Lower leg skin (tissue), 4 donors: ENCODE results near the gene CAPN15. TPM values are rescaled to one million over a fixed set of nuclear protein-coding genes. Genes with fewer than 3 reads are reported as not detected.

Experiments
- DNase-seq, 2 donors: peaks; one replicate each; pipeline ENCODE4 v3.0.0-alpha.2; 2019; ENCODE audit warnings: low spot score in 2 of 2
- H3K4me3 ChIP-seq: fragments of 200-600 bp; sonication (generic); 2 replicates; pipeline ENCODE4 v1.5.1; 2017; ENCODE audit warnings: mild to moderate bottlenecking, low read depth; ENCODE audit not compliant: poor library complexity, severe bottlenecking
- POLR2A ChIP-seq, 2 donors: fragments of 450-650 bp; IDR thresholded peaks; one replicate each; pipeline ENCODE4 v1.6.1; 2016 to 2017; ENCODE audit warnings: antibody characterized with exemption in 2 of 2, mild to moderate bottlenecking in 1 of 2, moderate library complexity in 1 of 2
- WGBS, 2 donors: methylation state at CpG; one replicate each; pipeline ENCODE4 v1.1.5; 2018; 5-methylcytosine and 5-hydroxymethylcytosine counted together
- intact Hi-C: fragments of 100-400 bp; cut with DNase I; formaldehyde crosslinking; loops from one replicate; pipeline ENCODE4 v1.15.0; 2023; ENCODE audit warnings: low total_unique reads
- total RNA-seq, 4 donors: library from RNA; depleted of rRNA; stranded (reverse); fragments of >200 nt; gene quantifications; one replicate each; pipeline ENCODE4 v1.1.0, GENCODE V29; 2016
- TF ChIP-seq, protein P1 (sequence below), 3 donors: fragments of 450-650 bp; IDR thresholded peaks; one replicate each; pipeline ENCODE4 v1.5.1; 2016; ENCODE audit warnings: antibody characterized with exemption in 3 of 3, mild to moderate bottlenecking in 3 of 3, moderate library complexity in 2 of 3

CAPN15 gene
- total RNA-seq, 4 donors from 2014 or later = 80.8 to 95.5 (median 84.6) TPM

DNA sequence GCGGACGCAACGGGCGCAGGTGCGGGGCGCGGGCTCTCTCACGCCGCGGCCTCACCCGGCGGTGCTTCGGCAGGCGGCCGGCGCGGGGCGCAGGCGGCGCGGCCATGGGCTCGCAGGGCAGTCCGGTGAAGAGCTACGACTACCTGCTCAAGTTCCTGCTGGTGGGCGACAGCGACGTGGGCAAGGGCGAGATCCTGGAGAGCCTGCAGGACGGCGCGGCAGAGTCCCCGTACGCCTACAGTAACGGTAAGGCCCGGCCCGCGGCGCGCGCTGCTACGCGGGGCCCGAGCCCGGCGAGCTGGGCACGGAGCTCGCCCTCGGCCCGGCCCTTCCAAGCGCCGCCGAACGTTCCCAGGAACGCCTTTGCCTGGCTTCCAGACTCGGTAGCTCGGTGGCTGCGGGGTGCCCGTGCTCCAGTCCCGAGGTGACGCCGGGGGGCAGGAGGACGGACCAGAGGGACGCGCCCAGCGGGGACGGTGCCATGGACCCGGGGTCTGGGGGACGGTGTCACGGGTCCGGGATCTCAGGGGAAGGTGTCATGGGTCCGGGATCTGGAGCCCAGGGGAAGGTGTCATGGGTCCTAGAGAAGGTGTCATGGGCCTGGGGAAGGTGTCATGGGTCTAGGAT, 62.8 kb downstream of the CAPN15 start:
- peak in 1 of 2 donors; percentile 92 for DNase-seq
- TF ChIP-seq POLR2A (IDR thresholded peaks at IDR 0.05) = no peak
- intact Hi-C loops = no loop called here
- 0 to 1% methylated on average over 7 to 66 of the region's 71 CpGs for WGBS, 2 donors
- H3K4me3 ChIP-seq = peak overlapping the region; percentile 80

DNA sequence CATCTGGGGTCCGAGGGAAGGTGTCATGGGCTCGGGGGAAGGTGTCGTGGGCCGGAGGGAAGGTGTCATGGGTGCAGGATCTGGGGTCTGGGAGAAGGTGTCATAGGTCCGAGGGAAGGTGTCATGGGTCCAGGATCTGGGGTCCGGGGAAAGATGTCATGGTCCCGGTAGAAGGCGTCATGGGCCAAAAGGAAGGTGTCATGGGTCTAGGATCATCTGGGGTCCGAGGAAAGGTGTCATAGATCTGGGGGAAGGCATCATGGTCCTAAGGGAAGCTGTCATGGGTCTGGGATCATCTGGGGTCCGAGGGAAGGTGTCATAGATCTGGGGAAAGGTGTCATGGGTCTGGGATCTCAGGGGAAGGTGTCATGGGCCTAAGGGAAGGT, 63.3 kb downstream of the CAPN15 start:
- WGBS, 2 donors = 40 to 51% methylated on average over 10 of the region's 10 CpGs
- no peak for DNase-seq
- H3K4me3 ChIP-seq = peak overlapping the region; percentile 80
- TF ChIP-seq POLR2A (IDR thresholded peaks at IDR 0.05) = no peak
- intact Hi-C loops = no loop called here

DNA sequence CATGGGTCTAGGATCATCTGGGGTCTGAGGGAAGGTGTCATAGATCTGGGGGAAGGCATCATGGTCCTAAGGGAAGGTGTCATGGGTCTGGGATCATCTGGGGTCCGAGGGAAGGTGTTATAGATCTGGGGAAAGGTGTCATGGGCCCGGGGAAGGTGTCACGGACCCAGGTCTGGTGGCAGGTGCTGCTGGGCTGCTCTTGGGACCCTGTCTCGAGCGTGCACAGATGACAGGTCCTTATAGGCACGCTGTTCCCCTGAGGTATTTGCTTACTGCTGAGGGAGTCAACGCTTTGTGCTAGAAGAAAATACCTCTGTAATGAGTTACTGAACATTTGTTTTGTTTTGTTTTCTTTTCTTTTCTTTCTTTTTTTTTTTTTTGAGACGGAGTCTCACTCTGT, 63.7 kb downstream of the CAPN15 start:
- intact Hi-C loops = no loop called here
- TF ChIP-seq POLR2A (IDR thresholded peaks at IDR 0.05) = no peak
- TF ChIP-seq, protein P1, sequence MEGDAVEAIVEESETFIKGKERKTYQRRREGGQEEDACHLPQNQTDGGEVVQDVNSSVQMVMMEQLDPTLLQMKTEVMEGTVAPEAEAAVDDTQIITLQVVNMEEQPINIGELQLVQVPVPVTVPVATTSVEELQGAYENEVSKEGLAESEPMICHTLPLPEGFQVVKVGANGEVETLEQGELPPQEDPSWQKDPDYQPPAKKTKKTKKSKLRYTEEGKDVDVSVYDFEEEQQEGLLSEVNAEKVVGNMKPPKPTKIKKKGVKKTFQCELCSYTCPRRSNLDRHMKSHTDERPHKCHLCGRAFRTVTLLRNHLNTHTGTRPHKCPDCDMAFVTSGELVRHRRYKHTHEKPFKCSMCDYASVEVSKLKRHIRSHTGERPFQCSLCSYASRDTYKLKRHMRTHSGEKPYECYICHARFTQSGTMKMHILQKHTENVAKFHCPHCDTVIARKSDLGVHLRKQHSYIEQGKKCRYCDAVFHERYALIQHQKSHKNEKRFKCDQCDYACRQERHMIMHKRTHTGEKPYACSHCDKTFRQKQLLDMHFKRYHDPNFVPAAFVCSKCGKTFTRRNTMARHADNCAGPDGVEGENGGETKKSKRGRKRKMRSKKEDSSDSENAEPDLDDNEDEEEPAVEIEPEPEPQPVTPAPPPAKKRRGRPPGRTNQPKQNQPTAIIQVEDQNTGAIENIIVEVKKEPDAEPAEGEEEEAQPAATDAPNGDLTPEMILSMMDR (IDR thresholded peaks at IDR 0.05) = no peak
- no peak overlapping the region for H3K4me3 ChIP-seq
- DNase-seq = no peak
- WGBS, 2 donors = 72 to 79% methylated on average over 8 of the region's 8 CpGs

DNA sequence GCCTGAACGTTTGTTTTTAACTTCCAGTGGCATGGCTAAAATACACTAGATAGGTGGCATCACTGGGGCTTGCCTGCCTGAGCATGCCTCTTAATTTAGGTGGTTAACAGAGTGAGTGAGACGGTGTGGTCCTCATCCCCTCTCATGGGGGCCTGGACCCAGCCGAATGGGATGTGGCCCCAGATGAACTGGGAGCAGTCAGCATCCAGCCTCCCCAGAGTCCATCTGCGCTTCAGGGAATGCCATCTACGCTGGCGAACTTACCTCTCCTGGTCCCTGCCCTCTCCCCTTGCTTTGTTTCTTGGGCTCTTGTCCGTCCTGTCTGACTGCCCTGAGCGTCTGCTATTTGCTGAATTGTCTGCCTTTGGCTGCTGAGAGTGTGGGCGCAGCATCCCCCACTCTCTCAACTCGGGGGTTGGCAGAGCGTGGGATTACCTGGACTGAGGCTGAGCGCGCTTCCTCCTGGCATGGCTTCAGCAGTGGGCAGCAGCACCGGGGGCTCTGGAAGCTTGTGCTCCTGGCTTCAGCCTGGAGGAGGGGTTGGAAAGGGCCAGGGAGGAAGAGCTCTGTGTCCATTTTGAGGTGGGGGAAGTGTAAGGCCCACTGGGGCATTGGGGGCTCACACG, 64.5 kb downstream of the CAPN15 start:
- intact Hi-C loops = no loop called here
- no peak for DNase-seq
- TF ChIP-seq POLR2A (IDR thresholded peaks at IDR 0.05) = no peak
- TF ChIP-seq, protein P1 (IDR thresholded peaks at IDR 0.05) = no peak
- H3K4me3 ChIP-seq = no peak overlapping the region
- WGBS, 2 donors = 41 to 57% methylated on average over 13 to 15 of the region's 15 CpGs

DNA sequence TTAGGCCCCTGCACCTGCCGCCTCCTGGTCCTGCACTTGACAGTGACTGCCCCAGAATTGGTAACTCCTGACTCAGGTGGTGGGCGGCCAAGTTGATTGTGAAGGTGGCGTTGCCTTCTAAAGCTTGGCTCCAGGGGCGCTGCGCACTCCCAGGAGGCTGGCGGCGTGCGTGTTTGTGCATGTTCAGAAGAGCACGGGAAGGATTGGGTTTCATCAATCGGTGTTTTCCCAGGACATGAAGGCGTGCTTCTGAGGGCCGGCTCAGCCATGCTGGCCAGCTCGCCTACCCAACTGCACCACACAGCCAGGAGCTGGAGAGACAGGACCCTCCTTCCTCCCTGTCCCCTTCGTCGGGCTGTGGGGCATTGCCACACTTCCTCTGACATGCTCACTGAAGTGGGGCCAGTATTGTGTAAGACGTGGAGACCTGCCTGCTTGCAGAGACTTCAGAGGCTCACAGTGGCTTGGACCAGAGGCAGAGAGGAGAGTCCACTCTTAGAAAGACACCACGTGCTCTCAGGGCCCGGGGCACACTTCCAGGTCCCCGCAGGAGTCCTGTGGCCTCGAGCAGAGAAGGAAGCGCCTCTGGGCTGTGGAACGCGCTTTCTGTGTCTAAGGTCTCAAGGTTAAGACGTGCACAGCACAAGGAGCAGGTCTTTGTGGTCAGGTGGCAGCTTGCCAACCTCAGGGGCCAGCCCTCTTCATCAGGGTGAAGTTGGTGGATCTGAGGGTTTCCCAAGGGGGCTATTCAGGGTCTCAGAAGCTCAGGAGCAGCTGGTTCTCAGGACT, 65.2 kb downstream of the CAPN15 start:
- intact Hi-C loops = no loop called here
- peak in 1 of 2 donors; percentile 55 for DNase-seq
- H3K4me3 ChIP-seq = no peak overlapping the region
- TF ChIP-seq, protein P1 (IDR thresholded peaks at IDR 0.05) = peak in 1 of 3 donors; percentile 31
- TF ChIP-seq POLR2A (IDR thresholded peaks at IDR 0.05) = no peak
- 27 to 58% methylated on average over 21 to 23 of the region's 24 CpGs for WGBS, 2 donors

DNA sequence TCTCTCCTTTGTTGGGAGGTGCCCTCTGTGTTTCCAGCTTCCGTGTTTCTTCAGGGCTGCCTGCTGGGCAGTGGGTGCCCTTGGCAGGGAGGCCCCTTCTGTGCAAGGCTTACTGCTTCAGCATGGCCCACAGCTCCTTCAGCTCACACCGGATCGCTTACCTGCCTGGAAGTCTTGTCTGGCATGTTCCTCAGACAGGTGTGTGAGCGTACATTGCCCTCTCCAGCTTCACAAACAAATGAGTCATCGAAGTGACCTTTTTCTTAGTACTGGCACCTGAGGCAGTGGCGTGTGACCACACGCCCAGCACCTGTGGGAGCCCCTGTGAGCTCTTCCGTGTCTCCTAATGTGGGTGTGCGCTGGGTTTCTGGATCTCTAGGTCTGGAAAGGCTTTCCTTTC, 65.9 kb downstream of the CAPN15 start:
- DNase-seq = no peak
- 62 to 77% methylated on average over 9 of the region's 9 CpGs for WGBS, 2 donors
- H3K4me3 ChIP-seq = no peak overlapping the region
- TF ChIP-seq, protein P1 (IDR thresholded peaks at IDR 0.05) = no peak
- TF ChIP-seq POLR2A (IDR thresholded peaks at IDR 0.05) = no peak
- intact Hi-C loops = no loop called here
